Aorta (tissue), 5 donors: ENCODE measurements around the gene CRPPA. TPM values are rescaled to one million over a fixed set of nuclear protein-coding genes. Genes with fewer than 3 reads are reported as not detected.

Experiments used
- ATAC-seq: fragments of 200-7000 bp; cut with Tn5 transposase; one replicate; pipeline ENCODE4 v1.9.1; 2022; ENCODE audit warnings: moderate library complexity; ENCODE audit not compliant: low FRiP score
- DNase-seq, 2 donors: peaks; one replicate each; pipeline ENCODE4 v3.0.0-alpha.2; 2020
- H3K27ac ChIP-seq, 2 donors: one replicate each; pipeline ENCODE4 v1.5.1; 2013; ENCODE audit warnings: low read length in 2 of 2, mild to moderate bottlenecking in 2 of 2, moderate library complexity in 2 of 2, control low read depth in 1 of 2, inconsistent platforms in 1 of 2, low read depth in 1 of 2
- H3K27me3 ChIP-seq, 2 donors: one replicate each; pipeline ENCODE4 v1.6.1; 2013; ENCODE audit warnings: control low read depth in 1 of 2, low read length in 1 of 2, mild to moderate bottlenecking in 1 of 2, moderate library complexity in 1 of 2; ENCODE audit not compliant: insufficient read depth in 2 of 2, control insufficient read depth in 1 of 2
- H3K36me3 ChIP-seq, 2 donors: one replicate each; pipeline ENCODE4 v1.6.1; 2013; ENCODE audit warnings: control low read depth in 1 of 2, low read length in 1 of 2, mild to moderate bottlenecking in 1 of 2; ENCODE audit not compliant: insufficient read depth in 2 of 2, control insufficient read depth in 1 of 2
- H3K4me1 ChIP-seq, 2 donors: one replicate each; pipeline ENCODE4 v1.6.1; 2013; ENCODE audit warnings: low read length in 2 of 2, control low read depth in 1 of 2, mild to moderate bottlenecking in 1 of 2, moderate library complexity in 1 of 2; ENCODE audit not compliant: insufficient read depth in 2 of 2, control insufficient read depth in 1 of 2
- H3K4me3 ChIP-seq, 2 donors: one replicate each; pipeline ENCODE4 v1.5.1; 2013; ENCODE audit warnings: low read length in 2 of 2, control low read depth in 1 of 2, mild to moderate bottlenecking in 1 of 2
- H3K9me3 ChIP-seq: one replicate; pipeline ENCODE4 v1.6.1; 2013; ENCODE audit warnings: mild to moderate bottlenecking, low read length; ENCODE audit not compliant: control insufficient read depth
- WGBS, 2 donors: extraction: QIAGEN DNeasy Blood & Tissue Kit; methylation state at CpG; one replicate each; pipeline ENCODE4 v1.1.7; 2013; 5-methylcytosine and 5-hydroxymethylcytosine counted together
- intact Hi-C, 2 donors: fragments of 100-400 bp; cut with DNase I; formaldehyde crosslinking; loops; one replicate each; pipeline versions ENCODE4 v1.14.2 to v1.15.0; 2022
- polyA plus RNA-seq, 2 donors: library from polyadenylated mRNA; stranded (reverse); fragments of 200-250 nt; gene quantifications; one replicate each; pipeline ENCODE4 v1.2.3, GENCODE V29; 2013
- total RNA-seq, 2 donors: library from RNA; stranded (reverse); fragmentation: NEBNext Ultra II Directional; extraction: Animal tissue kit (Norgen Biotek cat#: 25700); gene quantifications; one replicate each; pipeline ENCODE4 v1.2.1, GENCODE V29; 2021
- donor health status: healthy with polysubstance abuse.
- donor health status: Bipolar disorder and iron deficiency.
- donor health status: DM: no; HTN: no; CAD: no.
- donor health status: DM: no; HTN: no; CAD: no.
- donor health status: DM: yes; HTN: yes; CAD: no.

The CRPPA gene
- total and polyA plus RNA-seq, 4 donors = 0.13 to 2.4 (median 1.2) TPM

DNA sequence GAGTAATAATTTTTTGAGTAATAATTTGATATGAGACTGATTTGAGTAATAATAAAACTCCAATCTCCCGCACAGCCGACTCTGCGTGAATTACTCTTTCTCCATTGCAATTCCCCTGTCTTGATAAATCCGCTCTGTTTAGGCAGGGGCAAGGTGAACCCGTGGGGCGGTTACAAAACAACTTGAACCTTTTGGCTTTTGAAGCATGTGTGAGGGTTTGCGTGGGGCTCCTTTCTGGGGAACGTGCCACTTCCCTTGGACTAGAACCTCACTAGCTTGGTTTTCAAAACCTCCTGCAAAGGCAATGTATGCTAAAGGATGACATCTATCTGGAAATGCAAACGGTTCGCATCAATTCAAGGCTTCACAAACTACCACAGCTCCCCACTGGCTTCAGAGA lies 1.5 kb downstream of the CRPPA start:
- Histone ChIP-seq H3K36me3 (no peaks in the 10 kb centered on the region), H3K9me3 (no peaks in the 10 kb centered on the region), H3K27me3 (no peaks in the 10 kb centered on the region), H3K4me1 (no peaks in the 10 kb centered on the region), H3K4me3 (no peak overlapping the region), H3K27ac (no peak overlapping the region)
- no peak for DNase-seq
- WGBS, 2 donors = 77 to 79% methylated on average over 10 of the region's 10 CpGs
- no peak for ATAC-seq
- intact Hi-C loops = loop anchor here in 1 of 2 donors (10.0 kb wide), 1 partner anchor 145 kb away; no protein-coding TSS in a partner anchor

DNA sequence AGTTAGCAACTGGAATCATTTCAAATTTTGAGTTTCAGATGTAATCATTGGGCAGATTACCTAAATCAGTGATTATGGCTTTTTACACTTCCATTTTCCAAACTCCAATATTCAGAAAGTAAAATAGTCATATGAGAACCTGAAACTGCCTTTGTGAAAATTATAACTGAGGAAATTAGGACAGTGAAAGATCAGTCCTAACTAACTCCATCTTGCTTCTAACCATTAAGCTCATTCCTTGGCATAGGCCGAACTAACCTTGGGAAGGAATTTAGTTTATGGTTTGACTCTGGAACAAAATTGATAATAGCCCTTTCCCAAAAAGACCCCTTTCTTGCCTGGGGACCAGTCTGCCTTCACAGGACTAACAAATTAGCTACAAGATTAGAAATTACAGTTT lies 2.2 kb downstream of the CRPPA start:
- no peak overlapping the region for H3K4me3 ChIP-seq
- no peak overlapping the region for H3K27ac ChIP-seq
- no peak for DNase-seq
- intact Hi-C loops = loop anchor here in 1 of 2 donors (10.0 kb wide), 1 partner anchor 146 kb away; no protein-coding TSS in a partner anchor
- H3K27me3 ChIP-seq = no peaks in the 10 kb centered on the region
- H3K36me3 ChIP-seq = no peaks in the 10 kb centered on the region
- H3K9me3 ChIP-seq = no peaks in the 10 kb centered on the region
- no peak for ATAC-seq
- 95 to 98% methylated on average over 1 of the region's 1 CpG for WGBS, 2 donors
- no peaks in the 10 kb centered on the region for H3K4me1 ChIP-seq

GRCh38 chr7:16417906-16418305 lies 3.4 kb downstream of the CRPPA start:
- Histone ChIP-seq H3K4me3 (no peak overlapping the region), H3K4me1 (no peaks in the 10 kb centered on the region), H3K9me3 (no peaks in the 10 kb centered on the region), H3K36me3 (no peaks in the 10 kb centered on the region), H3K27me3 (no peaks in the 10 kb centered on the region), H3K27ac (no peak overlapping the region)
- DNase-seq (no peak), ATAC-seq (no peak)
- WGBS, 2 donors = 49 to 57% methylated on average over 1 of the region's 1 CpG
- intact Hi-C loops = loop anchor here in 1 of 2 donors (10.0 kb wide), 1 partner anchor 147 kb away; no protein-coding TSS in a partner anchor

DNA sequence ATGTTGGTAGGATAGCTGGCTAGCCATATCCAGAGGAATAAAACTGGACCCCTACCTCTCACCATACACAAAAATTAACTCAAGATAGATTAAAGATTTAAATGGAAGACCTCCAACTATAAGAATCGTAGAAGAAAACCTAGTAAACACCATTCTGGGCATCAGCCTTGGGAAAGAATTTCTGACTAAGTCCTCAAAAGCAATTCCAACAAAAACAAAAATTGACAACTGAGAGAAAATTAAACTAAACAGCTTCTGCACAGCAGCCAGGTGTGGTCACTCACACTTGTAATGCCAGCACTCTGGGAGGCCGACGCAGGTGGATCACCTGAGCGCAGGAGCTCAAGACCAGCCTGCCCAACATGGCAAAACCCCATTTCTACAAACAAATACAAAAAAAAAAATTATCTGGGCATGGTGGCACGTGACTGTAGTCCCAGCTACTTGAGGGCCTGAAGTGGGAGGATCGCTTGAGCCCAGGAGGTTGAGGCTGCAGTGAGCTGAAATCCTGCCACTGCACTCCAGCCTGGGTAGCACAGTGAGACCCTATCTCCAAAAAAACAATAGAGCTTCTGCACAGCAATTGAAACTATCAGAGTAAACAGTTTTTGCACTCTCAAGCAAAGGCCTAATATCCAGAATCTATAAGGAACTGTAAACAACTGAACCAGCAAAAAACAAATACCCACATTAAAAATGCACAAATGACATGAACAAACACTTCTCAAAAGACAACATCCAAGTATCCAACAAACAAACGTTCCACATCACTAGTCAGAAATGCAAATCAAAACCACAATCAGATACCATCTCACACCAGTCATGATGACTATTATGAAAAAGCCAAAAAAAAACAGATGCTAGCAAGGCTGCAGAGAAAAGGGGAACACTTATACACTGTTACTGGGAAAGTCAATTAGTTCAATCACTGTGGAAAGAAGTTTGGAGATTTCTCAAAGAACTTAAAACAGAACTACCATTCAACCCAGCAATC lies 4.8 kb downstream of the CRPPA start:
- no peaks in the 10 kb centered on the region for H3K9me3 ChIP-seq
- H3K36me3 ChIP-seq = no peaks in the 10 kb centered on the region
- no peak overlapping the region for H3K4me3 ChIP-seq
- intact Hi-C loops = loop anchor here in 1 of 2 donors (10.0 kb wide), 1 partner anchor 148 kb away; no protein-coding TSS in a partner anchor
- WGBS, 2 donors = 73 to 76% methylated on average over 7 of the region's 7 CpGs
- DNase-seq (no peak), ATAC-seq (no peak)
- H3K27me3 ChIP-seq = no peaks in the 10 kb centered on the region
- no peak overlapping the region for H3K27ac ChIP-seq
- no peaks in the 10 kb centered on the region for H3K4me1 ChIP-seq

- Histone ChIP-seq H3K27ac (no peak overlapping the region), H3K36me3 (no peaks in the 10 kb centered on the region), H3K27me3 (no peaks in the 10 kb centered on the region), H3K4me1 (no peaks in the 10 kb centered on the region), H3K4me3 (no peak overlapping the region), H3K9me3 (no peaks in the 10 kb centered on the region)
- intact Hi-C loops = loop anchor here in 1 of 2 donors (10.0 kb wide), 1 partner anchor 152 kb away; no protein-coding TSS in a partner anchor
- 61 to 64% methylated on average over 8 of the region's 8 CpGs for WGBS, 2 donors
- ATAC-seq (peak; percentile 15), DNase-seq (no peak)
These were observed 8.8 kb downstream of the CRPPA start for GRCh38 chr7:16412274-16413254.

DNA sequence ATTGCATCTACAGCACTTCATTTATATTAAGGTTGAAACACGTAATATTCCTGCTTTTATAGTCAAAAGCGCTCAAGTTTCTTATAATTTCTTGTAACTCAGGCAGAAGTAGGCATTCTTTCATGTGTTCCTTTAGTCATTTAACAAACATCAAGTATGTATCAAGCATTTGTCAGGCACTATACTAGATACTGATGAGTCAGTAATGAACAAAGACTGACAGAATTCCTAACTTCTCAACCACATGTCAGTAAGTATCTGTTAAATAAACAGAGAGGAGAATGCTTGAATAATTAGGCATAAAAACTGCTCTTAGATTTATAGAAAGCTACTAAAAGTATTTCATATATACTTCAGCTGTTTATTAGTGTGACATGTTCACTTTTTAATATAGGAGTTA lies 9.9 kb downstream of the CRPPA start:
- no peaks in the 10 kb centered on the region for H3K9me3 ChIP-seq
- H3K27me3 ChIP-seq = no peaks in the 10 kb centered on the region
- no peak overlapping the region for H3K27ac ChIP-seq
- no peaks in the 10 kb centered on the region for H3K36me3 ChIP-seq
- ATAC-seq (no peak), DNase-seq (no peak)
- intact Hi-C loops = loop anchor here in 1 of 2 donors (10.0 kb wide), 1 partner anchor 153 kb away; no protein-coding TSS in a partner anchor
- no peaks in the 10 kb centered on the region for H3K4me1 ChIP-seq
- H3K4me3 ChIP-seq = no peak overlapping the region
- 97 to 98% methylated on average over 2 of the region's 2 CpGs for WGBS, 2 donors

DNA sequence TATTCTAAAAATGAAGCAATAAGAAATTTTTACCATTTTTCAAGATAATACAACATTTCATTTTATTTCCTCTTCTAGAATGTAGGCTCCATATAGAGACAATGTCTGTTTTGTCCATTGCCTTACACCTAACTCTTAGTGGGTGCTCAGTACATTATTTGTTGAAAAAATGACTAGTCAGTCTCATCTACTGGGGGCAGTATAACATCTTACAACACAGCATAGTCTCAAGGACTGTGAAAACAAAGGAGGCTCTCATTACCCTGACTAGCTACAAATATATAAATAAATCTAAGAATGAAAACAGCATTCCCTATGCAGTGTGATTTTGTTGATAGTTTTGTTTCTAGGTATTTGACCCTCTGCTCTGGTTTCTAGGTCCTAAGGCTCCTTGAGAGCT lies 11.6 kb downstream of the CRPPA start:
- H3K4me3 ChIP-seq = no peak overlapping the region
- ATAC-seq = no peak
- no peaks in the 10 kb centered on the region for H3K36me3 ChIP-seq
- H3K4me1 ChIP-seq = no peaks in the 10 kb centered on the region
- no peak for DNase-seq
- no peaks in the 10 kb centered on the region for H3K27me3 ChIP-seq
- H3K9me3 ChIP-seq = no peaks in the 10 kb centered on the region
- intact Hi-C loops = loop anchor here in 1 of 2 donors (10.0 kb wide), 1 partner anchor 155 kb away; no protein-coding TSS in a partner anchor
- H3K27ac ChIP-seq = no peak overlapping the region

DNA sequence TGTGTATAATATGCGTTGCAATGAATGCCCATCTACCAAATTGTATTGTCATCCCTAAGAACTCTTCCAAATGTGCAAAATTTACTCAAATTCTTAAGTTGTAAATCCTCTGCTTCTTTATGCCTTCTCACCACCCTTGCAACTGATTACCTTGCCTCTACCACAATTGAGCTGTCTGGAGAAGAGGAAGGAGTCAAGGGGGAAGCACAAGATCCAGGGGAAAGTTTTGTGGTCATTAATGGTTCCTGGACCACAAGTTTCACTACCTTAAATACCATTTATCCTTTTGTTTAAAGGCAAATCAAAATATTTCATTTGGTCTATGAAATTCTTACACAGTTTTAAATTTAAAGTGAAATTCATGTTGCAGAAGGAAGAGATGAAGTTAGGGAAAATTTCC lies 16.7 kb downstream of the CRPPA start:
- WGBS, 2 donors = 97 to 100% methylated on average over 1 of the region's 1 CpG
- DNase-seq = no peak

More for the DNA sequence above, 16.7 kb downstream of the CRPPA start:
- Histone ChIP-seq H3K4me3 (no peak overlapping the region), H3K4me1 (no peaks in the 10 kb centered on the region), H3K27ac (no peak overlapping the region), H3K9me3 (no peaks in the 10 kb centered on the region), H3K27me3 (no peaks in the 10 kb centered on the region), H3K36me3 (no peaks in the 10 kb centered on the region)
- intact Hi-C loops = no loop called here
- no peak for ATAC-seq
